ENCODE measurements around the gene KIF9.
"Not testable (repeated sequence)": the region's sequence is repeated elsewhere in the genome, so short reads cannot be mapped to it uniquely, and the experiment has no call there.

KIF9 gene, protein sequence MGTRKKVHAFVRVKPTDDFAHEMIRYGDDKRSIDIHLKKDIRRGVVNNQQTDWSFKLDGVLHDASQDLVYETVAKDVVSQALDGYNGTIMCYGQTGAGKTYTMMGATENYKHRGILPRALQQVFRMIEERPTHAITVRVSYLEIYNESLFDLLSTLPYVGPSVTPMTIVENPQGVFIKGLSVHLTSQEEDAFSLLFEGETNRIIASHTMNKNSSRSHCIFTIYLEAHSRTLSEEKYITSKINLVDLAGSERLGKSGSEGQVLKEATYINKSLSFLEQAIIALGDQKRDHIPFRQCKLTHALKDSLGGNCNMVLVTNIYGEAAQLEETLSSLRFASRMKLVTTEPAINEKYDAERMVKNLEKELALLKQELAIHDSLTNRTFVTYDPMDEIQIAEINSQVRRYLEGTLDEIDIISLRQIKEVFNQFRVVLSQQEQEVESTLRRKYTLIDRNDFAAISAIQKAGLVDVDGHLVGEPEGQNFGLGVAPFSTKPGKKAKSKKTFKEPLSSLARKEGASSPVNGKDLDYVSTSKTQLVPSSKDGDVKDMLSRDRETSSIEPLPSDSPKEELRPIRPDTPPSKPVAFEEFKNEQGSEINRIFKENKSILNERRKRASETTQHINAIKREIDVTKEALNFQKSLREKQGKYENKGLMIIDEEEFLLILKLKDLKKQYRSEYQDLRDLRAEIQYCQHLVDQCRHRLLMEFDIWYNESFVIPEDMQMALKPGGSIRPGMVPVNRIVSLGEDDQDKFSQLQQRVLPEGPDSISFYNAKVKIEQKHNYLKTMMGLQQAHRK

DNA sequence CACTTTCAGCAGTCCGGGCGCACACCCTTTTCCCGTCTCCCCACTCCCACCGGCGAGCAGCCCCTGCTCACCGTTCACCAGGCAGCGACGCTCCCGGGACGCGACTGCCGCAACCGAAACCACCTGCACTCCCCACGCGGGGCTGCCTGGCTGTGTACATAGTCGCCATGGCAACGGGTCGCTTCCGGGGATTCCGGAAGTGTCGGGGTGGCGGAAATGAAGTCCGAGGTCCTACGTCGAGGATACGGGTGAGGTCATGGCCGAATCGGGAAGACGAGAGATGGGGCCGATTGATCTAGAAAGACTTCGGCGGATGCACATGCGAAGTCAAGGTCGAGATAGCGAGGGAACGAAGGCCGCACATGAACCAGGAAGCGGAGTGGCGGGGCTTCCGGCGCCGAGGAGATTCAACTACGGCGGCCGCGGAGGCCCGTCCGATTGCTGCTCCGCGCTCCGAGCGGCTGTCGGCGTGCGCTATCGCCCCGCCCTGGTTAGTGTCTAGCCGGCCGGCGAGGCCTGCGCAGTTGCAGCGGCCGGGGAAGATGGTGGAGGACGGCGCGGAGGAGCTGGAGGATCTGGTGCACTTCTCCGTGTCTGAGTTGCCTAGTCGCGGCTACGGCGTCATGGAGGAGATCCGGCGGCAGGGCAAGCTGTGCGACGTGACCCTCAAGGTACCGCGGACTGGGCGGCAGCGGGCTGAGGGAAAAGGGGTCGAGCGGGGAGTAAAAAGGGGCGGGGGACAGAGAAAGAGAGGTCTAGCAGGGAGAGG is at the start of gene KIF9, which contains the start of gene KLHL18:
TSS of gene KIF9 (minus strand) at position 376 of the 769 bp plus-strand sequence. CDS start 5,425 bp downstream, outside the sequence.
TSS of gene KLHL18 (plus strand) at position 521 of the 769 bp plus-strand sequence. CDS start at position 543, 22 bp downstream.
- no peak for TF ChIP-seq JUND (IDR thresholded peaks at IDR 0.05; ENCODE audit: low read depth)

DNA sequence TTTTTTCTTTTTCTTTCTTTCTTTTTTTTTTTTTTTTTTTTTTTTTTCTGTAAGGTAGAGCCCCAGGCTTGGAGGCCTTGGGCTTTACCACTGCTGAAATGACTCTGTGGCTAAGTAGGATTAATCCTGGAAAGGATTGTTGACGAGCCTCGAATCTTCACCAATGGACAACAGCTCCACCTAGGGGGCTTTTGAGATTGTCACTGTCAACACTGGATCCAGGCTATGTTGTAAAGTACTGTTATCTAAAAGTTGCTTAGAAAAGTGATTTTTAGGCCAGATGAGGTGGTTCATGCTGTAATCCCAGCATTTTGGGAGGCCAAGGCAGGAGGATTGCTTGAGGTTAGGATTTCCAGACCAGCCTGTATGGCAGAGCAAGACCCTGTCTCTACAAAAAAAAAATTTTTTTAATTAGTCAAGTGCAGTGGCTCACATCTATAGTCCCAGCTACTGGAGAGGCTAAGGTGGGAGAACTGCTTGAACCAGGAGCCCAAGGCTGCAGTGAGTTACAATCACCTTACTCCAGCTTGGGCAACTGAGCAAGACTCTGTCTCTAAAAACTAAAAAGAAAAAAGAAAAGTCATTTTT is 41.8 kb upstream of the KIF9 start:
- TF ChIP-seq JUND (IDR thresholded peaks at IDR 0.05; ENCODE audit: low read depth): no peak

More for the DNA sequence above, at the start of gene KIF9, which contains the start of gene KLHL18:
- in situ Hi-C loops (cut with HindIII; ENCODE audit: low pct_unique_long_range_greater_than_20kb, low sequenced_read_pairs): no loop called here
- peak; percentile 81 to 94 for DNase-seq (ENCODE audit: low read depth in 1 of 2, low spot score in 1 of 2)

DNA sequence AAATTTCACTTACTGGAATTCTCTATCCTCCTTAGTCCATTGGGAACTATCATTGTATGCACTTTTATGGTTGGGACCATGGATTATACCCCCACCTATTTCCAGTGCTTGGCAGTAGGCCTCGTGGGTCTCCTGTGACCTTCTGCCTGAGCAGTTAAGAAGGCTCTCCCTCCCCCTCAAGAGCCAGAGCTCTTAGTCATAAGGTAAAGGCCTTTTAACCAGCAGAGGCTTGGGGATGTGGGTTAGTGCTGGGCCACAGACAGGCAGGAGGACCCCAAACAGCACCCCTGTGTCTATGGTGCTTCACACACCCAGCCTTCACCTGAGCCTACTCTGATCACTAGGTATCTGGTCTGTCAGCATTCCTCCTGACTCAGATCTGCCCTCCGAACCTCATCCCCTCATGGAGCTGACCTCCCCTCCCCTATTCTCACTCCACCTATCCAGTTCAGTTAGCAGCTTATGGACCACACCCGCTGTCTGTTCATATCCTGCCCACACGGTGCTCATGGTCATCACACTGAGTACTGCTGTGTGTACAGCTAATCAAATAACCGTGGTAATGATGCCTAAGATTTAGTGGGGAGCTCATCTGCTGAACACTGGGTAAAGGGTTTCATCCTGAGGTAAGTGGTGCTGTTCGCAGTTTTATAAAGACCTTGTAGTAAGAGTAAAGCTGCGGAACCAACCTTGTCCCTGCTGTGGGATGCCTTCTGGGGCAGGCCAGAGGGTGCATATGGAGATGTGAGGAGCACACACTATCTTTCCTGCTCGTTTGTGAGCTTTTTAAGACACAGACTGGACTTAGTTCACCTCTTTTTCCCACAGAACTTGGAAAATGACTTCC is 41.1 kb upstream of the KIF9 start:
- no peak for TF ChIP-seq JUND (IDR thresholded peaks at IDR 0.05; ENCODE audit: low read depth)
- no peak for DNase-seq (ENCODE audit: low read depth in 1 of 2, low spot score in 1 of 2)
- in situ Hi-C loops (cut with HindIII; ENCODE audit: low pct_unique_long_range_greater_than_20kb, low sequenced_read_pairs): no loop called here

More for the DNA sequence above, 41.8 kb upstream of the KIF9 start:
- in situ Hi-C loops (cut with HindIII; ENCODE audit: low pct_unique_long_range_greater_than_20kb, low sequenced_read_pairs): no loop called here
- DNase-seq (ENCODE audit: low read depth in 1 of 2, low spot score in 1 of 2): peak; percentile 46 to 70

GRCh38 chr3:47319956-47320355 is 37.4 kb upstream of the KIF9 start:
- TF ChIP-seq JUND (IDR thresholded peaks at IDR 0.05; ENCODE audit: low read depth): no peak
- in situ Hi-C loops (cut with HindIII; ENCODE audit: low pct_unique_long_range_greater_than_20kb, low sequenced_read_pairs): no loop called here

DNA sequence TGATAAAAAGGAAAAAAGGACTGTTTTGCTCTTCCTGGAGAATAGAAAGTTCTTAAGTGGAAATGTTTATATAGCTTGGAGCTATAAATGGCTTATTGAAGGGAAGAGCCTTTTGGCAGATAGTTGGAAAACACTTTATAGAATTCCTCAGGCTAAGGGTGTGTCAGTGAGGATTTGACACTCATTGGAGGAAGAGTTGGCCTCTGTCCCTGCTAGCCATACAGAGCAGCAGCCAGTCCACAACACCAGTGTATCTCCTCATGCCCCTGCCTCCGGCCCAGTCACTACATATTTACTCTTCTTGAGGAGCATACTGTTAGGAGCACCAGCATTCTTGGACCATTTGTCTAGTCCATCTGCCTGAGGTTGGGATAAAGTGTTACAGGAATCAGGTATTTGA is 36.3 kb upstream of the KIF9 start:
- TF ChIP-seq JUND (IDR thresholded peaks at IDR 0.05; ENCODE audit: low read depth): no peak
- in situ Hi-C loops (cut with HindIII; ENCODE audit: low pct_unique_long_range_greater_than_20kb, low sequenced_read_pairs): no loop called here
- DNase-seq (ENCODE audit: low read depth in 1 of 2, low spot score in 1 of 2): peak in 1 of 2 experiments; percentile 11

More at GRCh38 chr3:47319956-47320355, 37.4 kb upstream of the KIF9 start:
- DNase-seq (ENCODE audit: low read depth in 1 of 2, low spot score in 1 of 2): no peak

DNA sequence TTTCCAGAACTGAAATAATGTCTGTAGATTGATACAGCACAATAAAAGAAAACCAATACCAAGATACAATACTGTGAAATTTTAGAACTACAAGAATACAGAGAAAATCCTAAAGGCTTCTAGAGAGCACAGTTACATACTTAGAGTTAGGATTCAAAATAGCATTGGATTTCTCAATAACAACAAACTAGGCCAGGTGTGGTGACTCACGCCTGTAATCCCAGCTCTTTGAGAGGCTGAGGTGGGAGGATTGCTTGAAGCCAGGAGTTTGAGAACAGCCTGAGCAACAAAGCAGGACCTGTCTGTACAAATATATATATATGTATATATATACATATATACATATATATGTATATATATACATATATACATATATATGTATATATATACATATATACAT is 33.6 kb upstream of the KIF9 start:
- in situ Hi-C loops (cut with HindIII; ENCODE audit: low pct_unique_long_range_greater_than_20kb, low sequenced_read_pairs); DNase-seq (ENCODE audit: low read depth in 1 of 2, low spot score in 1 of 2): not testable (repeated sequence)

DNA sequence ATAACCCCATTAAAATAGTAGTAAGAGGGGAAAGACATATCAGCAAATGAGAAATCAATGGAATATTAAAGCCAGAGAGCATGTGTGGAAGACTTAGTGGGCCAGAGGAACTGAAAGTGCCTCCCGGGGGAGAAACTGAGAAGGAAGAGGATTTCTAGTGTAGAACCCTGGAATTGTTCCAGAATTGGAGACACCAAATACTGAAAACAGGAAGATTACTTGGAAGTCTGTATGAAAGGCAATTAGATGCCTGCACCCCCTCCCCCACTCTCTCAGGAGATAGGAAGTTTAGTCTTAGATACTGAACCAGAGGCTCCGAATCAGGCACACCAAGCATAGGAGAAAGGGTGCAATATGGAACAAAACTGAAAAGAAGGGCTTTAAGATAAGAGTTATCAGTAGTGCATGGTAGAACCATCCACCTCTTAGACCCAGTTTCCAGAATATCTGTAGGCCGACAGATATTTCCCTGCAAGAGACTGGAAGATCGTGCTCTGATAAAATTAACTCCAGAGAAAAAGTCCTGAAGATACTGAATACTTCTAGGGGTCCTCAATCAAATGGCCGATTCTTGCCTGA is 32.6 kb upstream of the KIF9 start:
- no peak for DNase-seq (ENCODE audit: low read depth in 1 of 2, low spot score in 1 of 2)
- in situ Hi-C loops (cut with HindIII; ENCODE audit: low pct_unique_long_range_greater_than_20kb, low sequenced_read_pairs): no loop called here
- no peak for TF ChIP-seq JUND (IDR thresholded peaks at IDR 0.05; ENCODE audit: low read depth)

DNA sequence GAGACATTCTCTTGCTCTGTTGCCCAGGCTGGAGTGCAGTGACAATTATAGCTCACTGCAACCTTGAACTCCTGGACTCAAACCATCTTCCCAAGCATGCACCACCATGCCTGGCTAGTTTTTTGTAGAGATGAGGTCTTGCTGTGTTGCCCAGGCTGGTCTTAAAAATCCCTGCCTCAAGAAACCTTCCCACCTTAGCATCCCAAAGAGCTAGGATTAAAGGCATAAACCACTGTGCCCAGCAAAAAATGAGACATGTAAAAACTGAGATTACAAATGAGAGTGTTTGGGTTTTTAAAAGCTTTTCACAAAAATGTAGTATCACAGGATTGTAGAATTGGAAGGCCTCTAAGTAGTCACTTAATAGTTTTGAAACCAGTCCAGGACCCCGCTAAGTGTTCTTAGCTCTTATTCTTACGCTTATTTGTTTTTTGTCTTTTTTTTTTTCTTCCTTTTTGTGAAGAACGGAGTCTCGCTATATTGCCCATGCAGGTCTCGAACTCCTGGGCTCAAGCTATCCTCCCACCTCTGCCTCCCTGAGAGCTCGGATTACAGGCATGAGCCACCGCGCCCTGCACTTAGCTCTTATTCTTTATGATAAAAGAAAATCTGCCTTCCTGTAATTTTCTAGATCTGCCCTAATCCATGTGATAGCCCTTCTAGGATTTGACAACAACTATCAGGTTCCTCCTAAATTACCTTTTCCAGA is 31.6 kb upstream of the KIF9 start:
- no peak for TF ChIP-seq JUND (IDR thresholded peaks at IDR 0.05; ENCODE audit: low read depth)
- no peak for DNase-seq (ENCODE audit: low read depth in 1 of 2, low spot score in 1 of 2)
- in situ Hi-C loops (cut with HindIII; ENCODE audit: low pct_unique_long_range_greater_than_20kb, low sequenced_read_pairs): no loop called here

DNA sequence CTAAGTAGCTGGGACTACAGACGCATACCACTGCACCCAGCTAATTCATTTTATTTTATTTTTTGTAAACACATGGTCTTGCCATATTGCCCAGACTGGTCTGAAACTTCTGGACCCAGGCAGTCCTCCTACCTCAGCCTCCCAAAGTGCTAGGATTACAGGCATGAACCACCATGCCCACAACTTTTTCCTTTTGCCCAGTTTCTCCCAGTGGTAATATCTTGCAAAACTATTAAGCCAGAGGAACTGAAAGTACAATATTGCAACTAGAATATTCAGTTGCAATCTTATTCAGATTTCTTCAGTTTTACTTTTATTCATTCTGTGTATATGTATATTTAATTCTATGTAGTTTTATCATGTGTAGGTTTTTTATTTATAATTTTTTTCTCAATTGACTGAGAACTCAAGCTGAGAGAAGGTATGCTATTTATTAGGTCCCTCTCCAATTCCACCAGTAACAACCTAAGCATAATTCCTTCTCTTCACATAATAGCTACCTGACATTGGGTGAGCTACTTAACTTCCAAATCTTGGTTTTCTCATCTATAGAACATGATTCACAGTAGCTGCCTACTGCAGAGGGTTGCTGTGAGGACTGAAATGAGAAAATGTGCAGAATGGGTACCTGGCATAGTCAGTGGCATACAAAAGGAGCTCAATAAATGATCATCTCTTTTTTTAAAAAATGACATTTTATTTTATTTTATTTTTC is 30.9 kb upstream of the KIF9 start:
- TF ChIP-seq JUND (IDR thresholded peaks at IDR 0.05; ENCODE audit: low read depth): no peak
- in situ Hi-C loops (cut with HindIII; ENCODE audit: low pct_unique_long_range_greater_than_20kb, low sequenced_read_pairs): no loop called here
- no peak for DNase-seq (ENCODE audit: low read depth in 1 of 2, low spot score in 1 of 2)

DNA sequence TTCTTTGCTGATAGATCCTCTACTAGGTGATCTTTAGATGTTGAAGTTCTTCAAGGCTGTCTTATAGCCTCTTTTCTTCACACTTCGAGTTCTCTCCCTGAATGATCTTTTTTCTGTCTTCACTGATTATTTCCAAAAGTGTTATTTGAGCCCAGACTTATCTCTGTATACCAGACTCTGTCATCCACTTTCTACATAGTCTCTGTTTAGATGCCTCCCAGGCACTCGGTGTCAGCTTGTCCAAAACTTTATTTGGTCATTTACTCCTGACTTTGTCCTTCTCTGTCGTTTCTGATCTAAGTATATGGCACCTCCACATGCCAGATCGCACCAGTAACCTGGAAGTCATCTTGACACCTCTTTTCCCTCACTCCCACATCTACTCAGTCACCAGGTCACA is 27.8 kb upstream of the KIF9 start:
- no peak for TF ChIP-seq JUND (IDR thresholded peaks at IDR 0.05; ENCODE audit: low read depth)
- in situ Hi-C loops (cut with HindIII; ENCODE audit: low pct_unique_long_range_greater_than_20kb, low sequenced_read_pairs): no loop called here
- no peak for DNase-seq (ENCODE audit: low read depth in 1 of 2, low spot score in 1 of 2)

DNA sequence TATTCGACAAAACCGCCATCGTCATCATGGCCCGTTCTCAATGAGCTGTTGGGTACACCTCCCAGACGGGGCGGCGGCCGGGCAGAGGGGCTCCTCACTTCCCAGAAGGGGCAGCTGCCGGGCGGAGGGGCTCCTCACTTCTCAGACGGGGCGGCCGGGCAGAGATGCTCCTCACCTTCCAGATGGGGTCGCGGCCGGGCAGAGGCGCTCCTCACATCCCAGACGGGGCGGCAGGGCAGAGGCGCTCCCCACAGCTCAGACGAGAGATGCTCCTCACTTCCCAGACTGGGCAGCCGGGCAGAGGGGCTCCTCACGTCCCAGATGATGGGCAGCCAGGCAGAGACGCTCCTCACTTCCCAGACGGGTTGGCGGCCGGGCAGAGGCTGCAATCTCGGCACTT is 26.6 kb upstream of the KIF9 start:
- DNase-seq (ENCODE audit: low read depth in 1 of 2, low spot score in 1 of 2); in situ Hi-C loops (cut with HindIII; ENCODE audit: low pct_unique_long_range_greater_than_20kb, low sequenced_read_pairs): not testable (repeated sequence)
